DND-41 (cell line): ENCODE data around the gene HMGXB3.

Experiments
- ATAC-seq: fragments of 200-7000 bp; cut with Tn5 transposase; 3 replicates; pipeline ENCODE4 v1.9.1; 2021; ENCODE audit warnings: low read depth; ENCODE audit not compliant: insufficient read depth
- DNase-seq: peaks from one replicate; pipeline ENCODE4 v3.0.0-alpha.2; 2020
- H2AFZ ChIP-seq: 2 replicates; pipeline ENCODE4 v1.6.0; 2012; ENCODE audit warnings: low read depth, low read length
- H3K27ac ChIP-seq: 2 replicates; pipeline ENCODE4 v1.5.1; 2012; ENCODE audit warnings: low read length, inconsistent platforms
- H3K27me3 ChIP-seq: fragments of 200-600 bp; sonication (generic); 2 replicates; pipeline ENCODE4 v1.6.0; 2012; ENCODE audit warnings: low read length, mild to moderate bottlenecking, inconsistent platforms; ENCODE audit not compliant: insufficient read depth, poor library complexity
- H3K36me3 ChIP-seq: 2 replicates; pipeline ENCODE4 v1.5.1; 2012; ENCODE audit warnings: low read length, inconsistent platforms; ENCODE audit not compliant: insufficient read depth
- H3K4me1 ChIP-seq: 2 replicates; pipeline ENCODE4 v1.5.1; 2012; ENCODE audit warnings: mild to moderate bottlenecking, low read length; ENCODE audit not compliant: insufficient read depth
- H3K4me2 ChIP-seq: 2 replicates; pipeline ENCODE4 v1.6.0; 2012; ENCODE audit warnings: mild to moderate bottlenecking, moderate library complexity, low read length, inconsistent platforms; ENCODE audit not compliant: insufficient read depth
- H3K4me3 ChIP-seq, 2 experiments: fragments of 200-600 bp in 1 of 2; shearing (Covaris generic) in 1 of 2; 2 replicates each; pipeline ENCODE4 v1.5.1; 2012 to 2016; ENCODE audit warnings: inconsistent platforms in 2 of 2, low read length in 2 of 2, mild to moderate bottlenecking in 2 of 2, low read depth in 1 of 2, moderate library complexity in 1 of 2
- H3K79me2 ChIP-seq: 2 replicates; pipeline ENCODE4 v1.6.0; 2012; ENCODE audit warnings: low read length, inconsistent platforms; ENCODE audit not compliant: insufficient read depth
- H3K9ac ChIP-seq: 2 replicates; pipeline ENCODE4 v1.6.0; 2012; ENCODE audit warnings: low read depth, mild to moderate bottlenecking, inconsistent platforms, low read length, moderate library complexity
- H3K9me3 ChIP-seq: 2 replicates; pipeline ENCODE4 v1.5.1; 2012; ENCODE audit warnings: low read length, moderate library complexity, mild to moderate bottlenecking, inconsistent platforms; ENCODE audit not compliant: insufficient read depth, severe bottlenecking
- H4K20me1 ChIP-seq: 2 replicates; pipeline ENCODE4 v1.6.0; 2012; ENCODE audit warnings: low read length; ENCODE audit not compliant: insufficient read depth
- EZH2 ChIP-seq: IDR thresholded peaks from 3 replicates; pipeline ENCODE4 v1.6.1; 2012; ENCODE audit warnings: borderline replicate concordance, low read depth, mild to moderate bottlenecking, moderate library complexity, low read length, inconsistent platforms; ENCODE audit not compliant: severe bottlenecking
- TF ChIP-seq, protein P1 (sequence below): IDR thresholded peaks from 2 replicates; pipeline ENCODE4 v1.5.1; 2012; ENCODE audit warnings: borderline replicate concordance, low read length, moderate library complexity, mild to moderate bottlenecking; ENCODE audit not compliant: poor library complexity, severe bottlenecking; ENCODE audit errors: extremely low read depth

HMGXB3 gene

DNA sequence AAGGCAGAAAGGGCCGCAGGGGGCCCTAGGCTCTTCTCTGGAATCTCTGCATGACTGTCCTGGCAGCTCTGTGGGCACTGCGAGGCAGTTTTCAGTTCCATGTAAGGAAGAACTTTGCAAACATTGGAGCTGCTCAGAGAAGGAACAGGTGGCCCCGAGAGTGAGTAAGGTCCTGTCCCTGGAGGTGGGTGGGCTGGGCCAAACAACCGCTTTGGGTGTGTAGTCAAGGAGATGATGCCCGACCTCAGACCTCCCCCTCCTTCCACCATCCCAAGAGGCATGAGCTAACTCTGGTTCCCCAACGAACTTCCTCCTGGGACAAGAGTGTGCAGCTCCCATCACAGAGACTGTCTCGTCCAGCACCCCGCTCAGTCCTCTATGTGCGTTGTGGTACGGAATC is 65.3 kb downstream of the HMGXB3 start:
- Histone ChIP-seq H3K27ac (no peak overlapping the region), H3K4me2 (no peak overlapping the region), H4K20me1 (no peaks in the 10 kb centered on the region), H3K9me3 (no peaks in the 10 kb centered on the region), H3K27me3 (peaks cover 6% of the 10 kb centered on the region), H3K4me1 (no peaks in the 10 kb centered on the region), H3K79me2 (no peaks in the 10 kb centered on the region), H3K36me3 (no peaks in the 10 kb centered on the region), H3K4me3 (no peak overlapping the region), H2AFZ (no peak overlapping the region), H3K9ac (no peak overlapping the region)
- ATAC-seq (no peak), DNase-seq (no peak)
- TF ChIP-seq, protein P1, sequence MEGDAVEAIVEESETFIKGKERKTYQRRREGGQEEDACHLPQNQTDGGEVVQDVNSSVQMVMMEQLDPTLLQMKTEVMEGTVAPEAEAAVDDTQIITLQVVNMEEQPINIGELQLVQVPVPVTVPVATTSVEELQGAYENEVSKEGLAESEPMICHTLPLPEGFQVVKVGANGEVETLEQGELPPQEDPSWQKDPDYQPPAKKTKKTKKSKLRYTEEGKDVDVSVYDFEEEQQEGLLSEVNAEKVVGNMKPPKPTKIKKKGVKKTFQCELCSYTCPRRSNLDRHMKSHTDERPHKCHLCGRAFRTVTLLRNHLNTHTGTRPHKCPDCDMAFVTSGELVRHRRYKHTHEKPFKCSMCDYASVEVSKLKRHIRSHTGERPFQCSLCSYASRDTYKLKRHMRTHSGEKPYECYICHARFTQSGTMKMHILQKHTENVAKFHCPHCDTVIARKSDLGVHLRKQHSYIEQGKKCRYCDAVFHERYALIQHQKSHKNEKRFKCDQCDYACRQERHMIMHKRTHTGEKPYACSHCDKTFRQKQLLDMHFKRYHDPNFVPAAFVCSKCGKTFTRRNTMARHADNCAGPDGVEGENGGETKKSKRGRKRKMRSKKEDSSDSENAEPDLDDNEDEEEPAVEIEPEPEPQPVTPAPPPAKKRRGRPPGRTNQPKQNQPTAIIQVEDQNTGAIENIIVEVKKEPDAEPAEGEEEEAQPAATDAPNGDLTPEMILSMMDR: no peak
- TF ChIP-seq EZH2: no peak

DNA sequence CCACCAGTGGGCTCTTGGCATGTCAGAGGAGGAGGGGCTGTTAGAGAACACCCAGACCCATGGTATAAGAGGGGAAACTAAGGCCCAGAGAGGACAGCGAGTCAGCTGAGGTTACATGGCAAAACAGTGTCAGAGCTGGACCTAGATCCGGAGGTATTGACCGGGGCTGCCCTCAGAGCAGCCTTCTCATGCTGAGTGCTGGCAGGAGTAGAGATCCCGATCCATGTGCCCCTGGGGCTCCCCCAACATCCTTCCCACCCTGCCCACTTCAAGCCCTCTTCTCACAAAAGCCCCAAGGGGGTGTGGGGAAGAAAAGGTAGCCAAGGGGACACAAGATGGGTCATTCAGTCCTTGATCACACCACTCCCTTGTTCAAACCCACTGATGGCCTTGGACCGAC is 65.9 kb downstream of the HMGXB3 start:
- Histone ChIP-seq H4K20me1 (no peaks in the 10 kb centered on the region), H3K79me2 (no peaks in the 10 kb centered on the region), H3K36me3 (no peaks in the 10 kb centered on the region), H3K4me1 (no peaks in the 10 kb centered on the region), H3K4me3 (no peak overlapping the region), H3K27me3 (peaks cover 6% of the 10 kb centered on the region), H3K9me3 (no peaks in the 10 kb centered on the region), H2AFZ (no peak overlapping the region), H3K4me2 (no peak overlapping the region), H3K27ac (no peak overlapping the region), H3K9ac (no peak overlapping the region)
- ATAC-seq (no peak), DNase-seq (no peak)
- TF ChIP-seq, protein P1: no peak
- TF ChIP-seq EZH2: no peak

DNA sequence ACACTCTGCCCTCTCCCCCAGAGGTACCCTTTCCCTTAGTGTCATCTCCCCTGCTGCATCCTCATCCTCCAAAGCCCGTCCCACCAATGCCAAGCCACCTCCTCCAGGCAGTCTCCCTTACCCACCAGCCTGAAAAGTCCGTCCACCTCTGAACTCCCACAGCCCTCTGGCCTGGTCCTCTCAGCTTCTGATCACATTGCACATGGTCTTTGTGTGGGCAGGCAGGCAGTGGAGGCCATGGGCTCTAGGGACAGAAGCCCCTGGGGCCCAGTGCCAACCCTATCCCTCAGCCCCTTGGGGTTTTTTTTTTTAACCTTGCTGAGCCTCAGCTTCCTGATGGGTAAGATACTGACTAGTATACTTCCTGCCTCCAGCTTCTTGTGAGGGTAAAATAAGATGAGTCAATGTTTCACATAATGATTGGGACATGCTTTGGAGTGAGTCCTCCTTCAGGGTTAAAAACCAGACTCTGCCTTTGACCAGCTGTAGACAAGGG is 66.4 kb downstream of the HMGXB3 start:
- Histone ChIP-seq H3K4me2 (no peak overlapping the region), H2AFZ (no peak overlapping the region), H3K4me3 (no peak overlapping the region), H3K36me3 (no peaks in the 10 kb centered on the region), H3K4me1 (no peaks in the 10 kb centered on the region), H4K20me1 (no peaks in the 10 kb centered on the region), H3K27me3 (peaks cover 6% of the 10 kb centered on the region), H3K9me3 (no peaks in the 10 kb centered on the region), H3K9ac (no peak overlapping the region), H3K27ac (no peak overlapping the region), H3K79me2 (no peaks in the 10 kb centered on the region)
- DNase-seq (no peak), ATAC-seq (peak; percentile 42; the same call in 1 of the 3 replicates)
- TF ChIP-seq, protein P1: no peak
- TF ChIP-seq EZH2: no peak

DNA sequence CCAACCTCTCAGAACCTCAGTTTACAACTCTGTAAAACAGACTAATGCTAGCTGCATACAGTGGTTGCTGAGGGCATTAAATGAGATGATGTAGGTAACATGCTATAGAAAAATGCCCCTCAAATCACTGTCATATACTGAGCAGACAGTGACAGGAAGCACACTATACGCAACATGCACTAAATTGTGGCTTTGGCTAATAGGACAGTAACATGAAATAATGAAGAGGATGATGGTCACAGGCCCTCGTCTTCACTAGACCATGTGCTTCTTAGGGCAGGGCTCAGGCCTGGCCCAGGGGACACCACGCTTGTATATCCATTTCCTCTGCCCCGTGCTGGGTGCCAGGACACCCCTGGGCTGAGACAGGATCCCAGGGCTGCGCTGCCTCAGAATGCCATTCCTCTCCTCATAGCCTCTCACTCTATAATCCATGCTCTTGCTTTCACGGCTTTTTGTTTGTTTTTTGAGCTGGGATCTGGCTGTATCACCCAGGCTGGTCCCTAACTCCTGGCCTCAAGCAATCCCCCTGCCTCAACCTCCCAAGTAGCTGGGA is 66.9 kb downstream of the HMGXB3 start:
- Histone ChIP-seq H3K4me3 (no peak overlapping the region), H3K79me2 (no peaks in the 10 kb centered on the region), H3K9ac (no peak overlapping the region), H3K4me2 (no peak overlapping the region), H3K36me3 (no peaks in the 10 kb centered on the region), H4K20me1 (no peaks in the 10 kb centered on the region), H3K27me3 (peaks cover 6% of the 10 kb centered on the region), H3K27ac (no peak overlapping the region), H3K4me1 (no peaks in the 10 kb centered on the region), H3K9me3 (no peaks in the 10 kb centered on the region), H2AFZ (no peak overlapping the region)
- TF ChIP-seq, protein P1: no peak
- TF ChIP-seq EZH2: no peak
- DNase-seq: no peak
- ATAC-seq: no peak
